HepG2 (cell line): ENCODE measurements around the gene SRCIN1. TPM values are rescaled to one million over a fixed set of nuclear protein-coding genes. Genes with fewer than 3 reads are reported as not detected.

ENCODE experiments used
- AKAP8 ChIP-seq: sonication (generic); formaldehyde crosslinking; IDR thresholded peaks from 2 replicates; pipeline ENCODE4 v1.5.1; 2020; ENCODE audit warnings: mild to moderate bottlenecking, missing genetic modification reagents
- BHLHE40 ChIP-seq: IDR thresholded peaks from 2 replicates; pipeline ENCODE4 v1.6.1; 2011; ENCODE audit warnings: low read length, improper control_type of control experiment
- EHMT2 ChIP-seq: fragments of 200-600 bp; sonication (generic); IDR thresholded peaks from 2 replicates; pipeline ENCODE4 v1.7.0; 2017; ENCODE audit warnings: antibody characterized with exemption, low read depth, low read length, borderline replicate concordance
- HNF4G ChIP-seq, 2 experiments: sonication (generic) in 1 of 2; formaldehyde crosslinking in 1 of 2; IDR thresholded peaks; 2 replicates each; pipeline versions ENCODE4 v1.4.0 to v1.6.1; 2011 to 2020; ENCODE audit warnings: borderline replicate concordance in 2 of 2, low read depth in 2 of 2, mild to moderate bottlenecking in 2 of 2, low read length in 1 of 2, missing genetic modification reagents in 1 of 2, moderate library complexity in 1 of 2
- KDM1A ChIP-seq: IDR thresholded peaks from 2 replicates; pipeline ENCODE4 v1.6.1; 2016; ENCODE audit warnings: missing compliant biosample characterization
- KMT2B ChIP-seq: IDR thresholded peaks from 2 replicates; pipeline ENCODE4 v1.6.1; 2016; ENCODE audit warnings: missing genetic modification reagents, missing compliant biosample characterization
- MED8 ChIP-seq: sonication (generic); formaldehyde crosslinking; IDR thresholded peaks from 2 replicates; pipeline ENCODE4 v1.8.1; 2023; ENCODE audit warnings: mild to moderate bottlenecking, missing genetic modification reagents; ENCODE audit not compliant: insufficient replicate concordance
- MIER3 ChIP-seq: IDR thresholded peaks from 2 replicates; pipeline ENCODE4 v1.6.1; 2016; ENCODE audit warnings: missing compliant biosample characterization, borderline replicate concordance
- MTA1 ChIP-seq: sonication (generic); formaldehyde crosslinking; IDR thresholded peaks from 2 replicates; pipeline ENCODE4 v1.4.0; 2020; ENCODE audit warnings: missing genetic modification reagents, mild to moderate bottlenecking, borderline replicate concordance
- NCOA5 ChIP-seq: sonication (generic); formaldehyde crosslinking; IDR thresholded peaks from 2 replicates; pipeline ENCODE4 v1.4.0; 2020; ENCODE audit warnings: missing genetic modification reagents
- NFKB2 ChIP-seq: sonication (generic); formaldehyde crosslinking; IDR thresholded peaks from 2 replicates; pipeline ENCODE4 v1.4.0; 2020; ENCODE audit warnings: missing genetic modification reagents, borderline replicate concordance
- POLR2A ChIP-seq, 2 experiments: IDR thresholded peaks; 2 replicates each; pipeline ENCODE4 v1.6.1; 2011; ENCODE audit warnings: low read depth in 2 of 2, low read length in 2 of 2, mild to moderate bottlenecking in 1 of 2, moderate library complexity in 1 of 2; ENCODE audit not compliant: insufficient read depth in 1 of 2
- RAD21 ChIP-seq: fragments of 450-650 bp; formaldehyde crosslinking; IDR thresholded peaks from 2 replicates; pipeline ENCODE4 v1.5.0; 2020; ENCODE audit warnings: mild to moderate bottlenecking
- SNRNP70 ChIP-seq: fragments of 200-400 bp; formaldehyde crosslinking; IDR thresholded peaks from 2 replicates; pipeline ENCODE4 v1.6.1; 2017; ENCODE audit warnings: mild to moderate bottlenecking, low read depth, low read length, moderate library complexity
- SP5 ChIP-seq: IDR thresholded peaks from 2 replicates; pipeline ENCODE4 v1.6.1; 2016; ENCODE audit warnings: low read depth, borderline replicate concordance
- SUZ12 ChIP-seq: fragments of 150-350 bp; IDR thresholded peaks from 2 replicates; pipeline ENCODE4 v1.6.1; 2014; ENCODE audit warnings: low read depth, low read length
- TCF12 ChIP-seq, 2 experiments: fragments of 450-650 bp in 1 of 2; sonication (generic) in 1 of 2; formaldehyde crosslinking in 1 of 2; IDR thresholded peaks; 2 replicates each; pipeline versions ENCODE4 v1.6.1 to v1.8.0; 2017 to 2022; ENCODE audit warnings: antibody characterized with exemption in 1 of 2, mild to moderate bottlenecking in 1 of 2, missing genetic modification reagents in 1 of 2, moderate library complexity in 1 of 2
- ZBTB7B ChIP-seq: sonication (generic); formaldehyde crosslinking; IDR thresholded peaks from 2 replicates; pipeline ENCODE4 v1.4.0; 2020; ENCODE audit warnings: missing genetic modification reagents
- ZFP90 ChIP-seq: sonication (generic); formaldehyde crosslinking; IDR thresholded peaks from 2 replicates; pipeline ENCODE4 v1.8.0; 2022; ENCODE audit warnings: missing genetic modification reagents, mild to moderate bottlenecking, inconsistent platforms, borderline replicate concordance
- ZKSCAN1 ChIP-seq: fragments of 150-350 bp; IDR thresholded peaks from 2 replicates; pipeline ENCODE4 v1.6.1; 2014; ENCODE audit warnings: low read length
- ZNF12 ChIP-seq: sonication (generic); formaldehyde crosslinking; IDR thresholded peaks from 2 replicates; pipeline ENCODE4 v1.5.0; 2020; ENCODE audit warnings: missing genetic modification reagents
- ZNF326 ChIP-seq: sonication (generic); formaldehyde crosslinking; IDR thresholded peaks from 2 replicates; pipeline ENCODE4 v1.4.0; 2020; ENCODE audit warnings: missing genetic modification reagents, borderline replicate concordance
- ZNF337 ChIP-seq: sonication (generic); formaldehyde crosslinking; IDR thresholded peaks from 2 replicates; pipeline ENCODE4 v1.5.1; 2020; ENCODE audit warnings: missing genetic modification reagents, low read depth, mild to moderate bottlenecking, borderline replicate concordance
- ZNF34 ChIP-seq: sonication (generic); formaldehyde crosslinking; IDR thresholded peaks from 2 replicates; pipeline ENCODE4 v1.4.0; 2020; ENCODE audit warnings: mild to moderate bottlenecking, missing genetic modification reagents, borderline replicate concordance
- ZNF598 ChIP-seq: sonication (generic); formaldehyde crosslinking; IDR thresholded peaks from 2 replicates; pipeline ENCODE4 v1.5.1; 2020; ENCODE audit warnings: mild to moderate bottlenecking, missing genetic modification reagents, borderline replicate concordance
- ZNF629 ChIP-seq: sonication (generic); formaldehyde crosslinking; conservative IDR thresholded peaks from 2 replicates; pipeline ENCODE4 v1.5.0; 2020; ENCODE audit warnings: missing genetic modification reagents
- ZNF7 ChIP-seq: IDR thresholded peaks from 2 replicates; pipeline ENCODE4 v1.6.1; 2016; ENCODE audit warnings: missing biosample characterization, missing genetic modification reagents
- ZNF841 ChIP-seq: sonication (generic); formaldehyde crosslinking; IDR thresholded peaks from 2 replicates; pipeline ENCODE4 v1.8.1; 2023; ENCODE audit warnings: missing genetic modification reagents, borderline replicate concordance
- polyA plus RNA-seq, 8 experiments: library from polyadenylated mRNA; depleted of rRNA in 3 of 8; stranded (reverse) in 7 of 8; unstranded in 1 of 8; fragments of >200 nt; fragmentation: Illumina TruSeq in 4 of 8; extraction: Trizol in 4 of 8; gene quantifications; 2 replicates each; pipeline versions ENCODE4 v1.2.1 to v1.2.3, GENCODE V29; 2011 to 2016; ENCODE audit warnings: low read depth in 4 of 8, missing spikeins in 1 of 8, mixed read lengths in 1 of 8; ENCODE audit not compliant: insufficient read depth in 1 of 8
- total RNA-seq, 5 experiments: library from RNA; depleted of rRNA; stranded (reverse); fragments of >200 nt; fragmentation: Illumina TruSeq; extraction: Trizol; gene quantifications; 2 replicates each; pipeline ENCODE4 v1.2.3, GENCODE V29; 2016; ENCODE audit warnings: low read depth in 1 of 5
- TF ChIP-seq, protein P1 (sequence below): sonication (generic); formaldehyde crosslinking; IDR thresholded peaks from 2 replicates; pipeline ENCODE4 v1.5.0; 2020; ENCODE audit warnings: missing genetic modification reagents
- TF ChIP-seq, protein P2 (sequence below): sonication (generic); formaldehyde crosslinking; IDR thresholded peaks from 2 replicates; pipeline ENCODE4 v1.4.0; 2020; ENCODE audit warnings: missing genetic modification reagents

The SRCIN1 gene
- total and polyA plus RNA-seq, 2 of the 13 experiments (the other 11 are each of a cell fraction or from before 2014, with no cell fraction given): 1.2 to 9.6 TPM

DNA sequence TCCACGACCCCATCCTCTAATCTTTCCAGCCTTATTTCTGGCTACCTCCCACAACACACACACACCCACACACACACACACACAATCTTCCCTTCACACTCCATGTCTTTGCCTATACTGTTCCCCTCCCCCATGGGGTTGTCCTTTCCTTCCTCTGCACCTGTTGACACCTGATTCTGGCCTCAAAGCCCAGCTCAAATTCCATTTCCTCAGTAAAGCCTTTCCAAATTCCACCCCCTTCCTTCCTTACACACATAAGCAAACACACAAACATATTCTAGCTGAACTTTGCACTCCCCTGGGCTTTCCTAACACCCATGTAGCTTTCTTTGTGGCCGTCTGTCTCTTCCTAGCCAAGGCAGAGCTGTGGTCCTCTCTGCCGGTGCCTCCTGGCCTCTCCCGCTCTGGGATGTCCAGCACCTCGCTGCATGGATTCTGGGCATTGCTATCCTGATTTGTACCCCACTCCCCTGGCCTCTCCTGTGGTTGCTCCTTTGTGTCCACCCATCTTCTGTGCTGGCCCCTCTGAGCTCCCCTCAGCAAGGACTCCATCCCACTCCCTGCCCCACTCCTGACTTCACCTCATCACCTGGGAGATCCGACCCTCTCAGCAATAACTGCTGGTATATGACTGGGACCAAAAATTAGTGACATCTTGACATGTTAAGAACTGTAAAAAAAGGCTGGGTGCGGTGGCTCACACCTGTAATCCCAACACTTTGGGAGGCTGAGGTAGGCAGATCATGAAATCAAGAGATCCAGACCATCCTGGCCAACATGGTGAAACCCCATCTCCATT, 8.4 kb upstream of the SRCIN1 start (continued):
- TF ChIP-seq RAD21 (peak; percentile 54; the same call in 1 of the 2 replicates), SP5 (CRISPR knock-in tag) (peak; percentile 97), NCOA5 (CRISPR knock-in tag) (no peak), BHLHE40 (peak; percentile 52; the same call in 1 of the 2 replicates), NFKB2 (CRISPR knock-in tag) (no peak; the same call in none of the 2 replicates), AKAP8 (CRISPR knock-in tag) (peak; percentile 93), TCF12 (IDR thresholded peaks at IDR 0.05) (no peak), TCF12 (CRISPR knock-in tag; IDR thresholded peaks at IDR 0.05) (peak; percentile 99), MTA1 (CRISPR knock-in tag) (peak; percentile 97), ZNF34 (CRISPR knock-in tag) (no peak), ZNF12 (CRISPR knock-in tag) (peak; percentile 86), ZNF337 (CRISPR knock-in tag) (no peak), EHMT2 (no peak), ZNF841 (CRISPR knock-in tag) (no peak), KDM1A (CRISPR knock-in tag) (peak; percentile 82), MED8 (CRISPR knock-in tag) (peak; percentile 100), ZFP90 (CRISPR knock-in tag) (peak; percentile 93), HNF4G (IDR thresholded peaks at IDR 0.05; ENCODE audit: borderline replicate concordance, low read depth, low read length) (peak; percentile 100), HNF4G (CRISPR knock-in tag; IDR thresholded peaks at IDR 0.05; ENCODE audit: borderline replicate concordance, low read depth) (peak; percentile 100), SNRNP70 (no peak), ZNF629 (CRISPR knock-in tag) (peak; percentile 65), ZNF326 (CRISPR knock-in tag) (no peak; the same call in 1 of the 2 replicates), MIER3 (CRISPR knock-in tag) (peak; percentile 97; the same call in 1 of the 2 replicates), POLR2A (IDR thresholded peaks at IDR 0.05; ENCODE audit: insufficient read depth in 1 of 2, low read depth in 2 of 2, low read length in 2 of 2) (peak; percentile 86 to 94), ZNF7 (CRISPR knock-in tag) (no peak), SUZ12 (no peak), ZKSCAN1 (no peak), ZNF598 (CRISPR knock-in tag) (no peak; the same call in 1 of the 2 replicates), ZBTB7B (CRISPR knock-in tag) (peak; percentile 90), KMT2B (CRISPR knock-in tag) (peak; percentile 77; the same call in 1 of the 2 replicates)
- TF ChIP-seq, protein P1, sequence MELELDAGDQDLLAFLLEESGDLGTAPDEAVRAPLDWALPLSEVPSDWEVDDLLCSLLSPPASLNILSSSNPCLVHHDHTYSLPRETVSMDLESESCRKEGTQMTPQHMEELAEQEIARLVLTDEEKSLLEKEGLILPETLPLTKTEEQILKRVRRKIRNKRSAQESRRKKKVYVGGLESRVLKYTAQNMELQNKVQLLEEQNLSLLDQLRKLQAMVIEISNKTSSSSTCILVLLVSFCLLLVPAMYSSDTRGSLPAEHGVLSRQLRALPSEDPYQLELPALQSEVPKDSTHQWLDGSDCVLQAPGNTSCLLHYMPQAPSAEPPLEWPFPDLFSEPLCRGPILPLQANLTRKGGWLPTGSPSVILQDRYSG (CRISPR knock-in tag): no peak
- TF ChIP-seq, protein P2, sequence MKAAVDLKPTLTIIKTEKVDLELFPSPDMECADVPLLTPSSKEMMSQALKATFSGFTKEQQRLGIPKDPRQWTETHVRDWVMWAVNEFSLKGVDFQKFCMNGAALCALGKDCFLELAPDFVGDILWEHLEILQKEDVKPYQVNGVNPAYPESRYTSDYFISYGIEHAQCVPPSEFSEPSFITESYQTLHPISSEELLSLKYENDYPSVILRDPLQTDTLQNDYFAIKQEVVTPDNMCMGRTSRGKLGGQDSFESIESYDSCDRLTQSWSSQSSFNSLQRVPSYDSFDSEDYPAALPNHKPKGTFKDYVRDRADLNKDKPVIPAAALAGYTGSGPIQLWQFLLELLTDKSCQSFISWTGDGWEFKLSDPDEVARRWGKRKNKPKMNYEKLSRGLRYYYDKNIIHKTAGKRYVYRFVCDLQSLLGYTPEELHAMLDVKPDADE (CRISPR knock-in tag): peak; percentile 88; the same call in 1 of the 2 replicates
